Mesenchymal stem cell (in vitro differentiated cells and primary cell): ENCODE results near the gene PLCE1.

ENCODE experiments used
- DNase-seq: peaks from one replicate; pipeline ENCODE4 v3.0.0-alpha.2; 2013
- H2AFZ ChIP-seq: one replicate; pipeline ENCODE4 v1.6.1; 2013; ENCODE audit warnings: low read depth, mild to moderate bottlenecking, control low read depth, inconsistent platforms, low read length, moderate library complexity
- H2AK5ac ChIP-seq: 2 replicates; pipeline ENCODE4 v1.6.1; 2013; ENCODE audit warnings: low read length, moderate library complexity, mild to moderate bottlenecking, inconsistent platforms; ENCODE audit not compliant: severe bottlenecking
- H2BK120ac ChIP-seq: one replicate; pipeline ENCODE4 v1.6.1; 2013; ENCODE audit warnings: low read depth, mild to moderate bottlenecking, inconsistent platforms, low read length, moderate library complexity
- H2BK12ac ChIP-seq, 2 experiments: one replicate each; pipeline ENCODE4 v1.6.1; 2013; ENCODE audit warnings: inconsistent platforms in 2 of 2, low read length in 2 of 2, mild to moderate bottlenecking in 2 of 2, moderate library complexity in 2 of 2, control low read depth in 1 of 2
- H2BK15ac ChIP-seq: one replicate; pipeline ENCODE4 v1.6.1; 2013; ENCODE audit warnings: mild to moderate bottlenecking, low read depth, inconsistent platforms; ENCODE audit not compliant: poor library complexity, severe bottlenecking
- H2BK5ac ChIP-seq: 2 replicates; pipeline ENCODE4 v1.6.1; 2013; ENCODE audit warnings: low read depth, mild to moderate bottlenecking, low read length, control low read depth, inconsistent platforms; ENCODE audit not compliant: poor library complexity, severe bottlenecking
- H3K14ac ChIP-seq, 2 experiments: one replicate each; pipeline ENCODE4 v1.6.1; 2013; ENCODE audit warnings: inconsistent platforms in 2 of 2, low read length in 2 of 2, control low read depth in 1 of 2, mild to moderate bottlenecking in 1 of 2, moderate library complexity in 1 of 2
- H3K18ac ChIP-seq, 2 experiments: one replicate each; pipeline ENCODE4 v1.6.1; 2013; ENCODE audit warnings: inconsistent platforms in 2 of 2, low read length in 2 of 2, control low read depth in 1 of 2, low read depth in 1 of 2, mild to moderate bottlenecking in 1 of 2
- H3K23ac ChIP-seq, 2 experiments: one replicate each; pipeline ENCODE4 v1.6.1; 2013; ENCODE audit warnings: inconsistent platforms in 2 of 2, low read length in 2 of 2, mild to moderate bottlenecking in 2 of 2, moderate library complexity in 2 of 2, control low read depth in 1 of 2
- H3K27ac ChIP-seq: 2 replicates; pipeline ENCODE4 v1.5.1; 2013; ENCODE audit warnings: mild to moderate bottlenecking, moderate library complexity, low read length, control low read depth, inconsistent platforms; ENCODE audit not compliant: poor library complexity, severe bottlenecking
- H3K27me3 ChIP-seq, 2 experiments: 2 replicates each; pipeline versions ENCODE4 v1.6.1 to v1.7.0; 2013; ENCODE audit warnings: low read length in 2 of 2, mild to moderate bottlenecking in 2 of 2, moderate library complexity in 2 of 2, control low read depth in 1 of 2, inconsistent platforms in 1 of 2; ENCODE audit not compliant: control insufficient read depth in 1 of 2, insufficient read depth in 1 of 2
- H3K36me3 ChIP-seq, 2 experiments: 2 replicates each; pipeline versions ENCODE4 v1.6.1 to v1.7.0; 2013; ENCODE audit warnings: low read length in 2 of 2, control low read depth in 1 of 2, inconsistent platforms in 1 of 2, low read depth in 1 of 2, mild to moderate bottlenecking in 1 of 2; ENCODE audit not compliant: insufficient read depth in 2 of 2, control insufficient read depth in 1 of 2
- H3K4ac ChIP-seq, 2 experiments: one replicate each; pipeline ENCODE4 v1.6.1; 2013; ENCODE audit warnings: inconsistent platforms in 2 of 2, low read length in 2 of 2, mild to moderate bottlenecking in 2 of 2, moderate library complexity in 2 of 2, control low read depth in 1 of 2, low read depth in 1 of 2
- H3K4me1 ChIP-seq: 2 replicates; pipeline ENCODE4 v1.6.1; 2013; ENCODE audit warnings: low read depth, low read length, control low read depth; ENCODE audit not compliant: control insufficient read depth, insufficient read depth
- H3K4me2 ChIP-seq: 2 replicates; pipeline ENCODE4 v1.6.1; 2013; ENCODE audit warnings: low read length, mild to moderate bottlenecking, inconsistent platforms; ENCODE audit not compliant: poor library complexity, severe bottlenecking
- H3K4me3 ChIP-seq, 2 experiments: 2 replicates each; pipeline versions ENCODE4 v1.5.1 to v1.7.0; 2013; ENCODE audit warnings: low read length in 2 of 2, mild to moderate bottlenecking in 2 of 2, control low read depth in 1 of 2, low read depth in 1 of 2; ENCODE audit not compliant: insufficient read depth in 1 of 2
- H3K79me1 ChIP-seq: replicated peaks from 2 replicates; pipeline ENCODE4 v1.6.1; 2013; ENCODE audit warnings: mild to moderate bottlenecking, control low read depth, low read length, inconsistent platforms; ENCODE audit not compliant: poor library complexity, severe bottlenecking
- H3K9ac ChIP-seq: 2 replicates; pipeline ENCODE4 v1.7.0; 2013; ENCODE audit warnings: mild to moderate bottlenecking, low read length, moderate library complexity
- H3K9me3 ChIP-seq: 2 replicates; pipeline ENCODE4 v1.7.0; 2013; ENCODE audit warnings: mild to moderate bottlenecking, low read length; ENCODE audit not compliant: control insufficient read depth
- H4K8ac ChIP-seq: one replicate; pipeline ENCODE4 v1.6.1; 2013; ENCODE audit warnings: inconsistent platforms, mild to moderate bottlenecking, low read length, moderate library complexity
- H4K91ac ChIP-seq: one replicate; pipeline ENCODE4 v1.6.1; 2013; ENCODE audit warnings: mild to moderate bottlenecking, low read length, inconsistent platforms
- WGBS: methylation state at CpG from one replicate; pipeline ENCODE4 v1.1.7; 2013; ENCODE audit warnings: mixed read lengths; 5-methylcytosine and 5-hydroxymethylcytosine counted together

The PLCE1 gene

DNA sequence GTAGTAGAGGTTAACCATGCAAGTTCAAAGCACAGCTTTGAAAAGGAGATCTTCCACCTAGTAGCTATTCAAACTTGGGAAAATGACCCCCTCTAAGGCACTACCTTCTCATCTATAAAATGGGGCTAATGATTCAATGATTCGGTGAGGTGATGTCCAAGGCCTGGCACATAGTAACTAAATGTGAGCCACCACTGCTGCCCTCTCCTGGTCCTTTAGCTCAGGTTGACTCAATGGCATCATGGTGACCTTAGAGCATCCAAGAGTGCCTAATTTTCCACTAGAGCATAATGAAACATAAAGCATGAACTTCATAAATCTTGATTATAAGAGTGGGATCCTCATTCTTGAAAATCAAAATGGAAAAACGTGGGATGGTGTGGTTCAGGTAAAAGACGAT is 16.3 kb upstream of the PLCE1 start:
- Histone ChIP-seq H2AFZ (no peak overlapping the region), H3K27me3 (peaks cover 0 to 4% of the 10 kb centered on the region in 2 experiments), H3K4me3 (no peak overlapping the region), H3K4me1 (no peaks in the 10 kb centered on the region), H2AK5ac (no peak overlapping the region), H3K36me3 (no peaks in the 10 kb centered on the region), H3K9ac (no peak overlapping the region), H3K18ac (no peak overlapping the region), H2BK120ac (no peak overlapping the region), H3K79me1 (no peaks in the 10 kb centered on the region), H4K91ac (no peak overlapping the region), H3K23ac (no peak overlapping the region), H2BK15ac (no peak overlapping the region), H3K9me3 (no peaks in the 10 kb centered on the region), H3K14ac (no peak overlapping the region), H4K8ac (no peak overlapping the region), H3K4ac (no peak overlapping the region), H3K4me2 (no peak overlapping the region), H2BK12ac (no peak overlapping the region), H3K27ac (no peak overlapping the region), H2BK5ac (no peak overlapping the region)
- no peak for DNase-seq
- WGBS: 70% methylated on average over 3 of the region's 3 CpGs

DNA sequence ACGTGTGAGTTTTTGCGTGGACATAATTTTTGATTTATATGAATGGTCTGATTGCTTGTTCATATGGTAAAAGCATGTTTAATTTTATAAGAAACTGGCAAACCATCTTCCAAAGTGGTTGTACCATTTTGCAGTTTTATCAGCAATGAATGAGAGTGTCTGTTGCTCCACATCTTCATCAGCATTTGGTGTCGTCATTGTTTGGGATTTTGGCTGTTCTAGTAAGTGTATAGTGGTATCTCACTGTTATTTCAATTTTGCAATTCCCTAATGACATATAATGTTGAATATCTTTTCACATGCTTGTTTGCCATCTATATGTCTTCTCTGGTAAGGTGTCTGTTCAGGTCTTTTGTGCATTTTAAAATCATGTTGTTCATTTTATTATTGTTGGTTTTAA is 13.2 kb upstream of the PLCE1 start:
- 94% methylated on average over 3 of the region's 3 CpGs for WGBS
- no peak overlapping the region for H3K4me2 ChIP-seq
- no peaks in the 10 kb centered on the region for H3K36me3 ChIP-seq
- no peak overlapping the region for H3K4me3 ChIP-seq
- H2BK15ac ChIP-seq: no peak overlapping the region
- H2BK120ac ChIP-seq: no peak overlapping the region
- H2BK12ac ChIP-seq: no peak overlapping the region
- no peak overlapping the region for H3K14ac ChIP-seq
- no peak overlapping the region for H3K4ac ChIP-seq
- DNase-seq: no peak
- H3K9me3 ChIP-seq: no peaks in the 10 kb centered on the region
- H3K9ac ChIP-seq: no peak overlapping the region
- no peak overlapping the region for H2AK5ac ChIP-seq
- no peak overlapping the region for H2BK5ac ChIP-seq
- H3K23ac ChIP-seq: no peak overlapping the region
- no peak overlapping the region for H3K27ac ChIP-seq
- H3K4me1 ChIP-seq: no peaks in the 10 kb centered on the region
- no peak overlapping the region for H2AFZ ChIP-seq
- H3K18ac ChIP-seq: no peak overlapping the region
- H4K8ac ChIP-seq: no peak overlapping the region
- H4K91ac ChIP-seq: no peak overlapping the region
- peaks cover 0 to 4% of the 10 kb centered on the region in 2 experiments for H3K27me3 ChIP-seq
- no peaks in the 10 kb centered on the region for H3K79me1 ChIP-seq

DNA sequence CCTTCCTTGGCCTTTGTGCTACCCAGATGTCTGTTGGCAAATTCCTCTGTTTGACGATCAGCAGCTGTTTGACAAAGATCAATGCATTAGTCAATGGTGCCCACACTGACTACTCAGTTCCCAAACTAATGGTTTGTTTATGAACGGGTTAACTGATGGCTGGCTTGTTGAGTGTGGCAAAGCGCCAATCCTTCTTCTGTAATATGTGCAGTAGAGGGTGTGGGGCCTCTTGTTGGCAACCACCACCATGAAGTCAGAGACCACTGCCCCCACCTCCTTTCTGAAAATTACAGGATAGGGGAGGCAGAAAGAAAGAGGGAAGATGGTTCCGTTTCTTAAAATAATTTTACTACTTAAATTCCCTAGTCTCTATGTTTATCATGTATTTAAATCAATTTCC is 2.6 kb upstream of the PLCE1 start:
- H2AK5ac ChIP-seq: peak overlapping the region; percentile 18
- no peak overlapping the region for H3K4me3 ChIP-seq
- H3K18ac ChIP-seq: no peak overlapping the region
- H3K4me2 ChIP-seq: no peak overlapping the region
- H3K23ac ChIP-seq: no peak overlapping the region
- 42% methylated on average over 3 of the region's 4 CpGs for WGBS
- H3K14ac ChIP-seq: no peak overlapping the region
- H2BK15ac ChIP-seq: no peak overlapping the region
- peak overlapping the region; percentile 36 for H2AFZ ChIP-seq
- peaks cover 0 to 11% of the 10 kb centered on the region in 2 experiments for H3K27me3 ChIP-seq
- no peak overlapping the region for H2BK12ac ChIP-seq
- H4K8ac ChIP-seq: no peak overlapping the region
- H4K91ac ChIP-seq: no peak overlapping the region
- no peak overlapping the region for H2BK5ac ChIP-seq
- peak; percentile 29 for DNase-seq
- no peak overlapping the region for H3K27ac ChIP-seq
- no peak overlapping the region for H3K9ac ChIP-seq
- peaks cover 17% of the 10 kb centered on the region for H3K4me1 ChIP-seq
- H3K4ac ChIP-seq: no peak overlapping the region
- H3K79me1 ChIP-seq: peaks cover 4% of the 10 kb centered on the region
- H3K36me3 ChIP-seq: no peaks in the 10 kb centered on the region
- H3K9me3 ChIP-seq: no peaks in the 10 kb centered on the region
- H2BK120ac ChIP-seq: no peak overlapping the region

DNA sequence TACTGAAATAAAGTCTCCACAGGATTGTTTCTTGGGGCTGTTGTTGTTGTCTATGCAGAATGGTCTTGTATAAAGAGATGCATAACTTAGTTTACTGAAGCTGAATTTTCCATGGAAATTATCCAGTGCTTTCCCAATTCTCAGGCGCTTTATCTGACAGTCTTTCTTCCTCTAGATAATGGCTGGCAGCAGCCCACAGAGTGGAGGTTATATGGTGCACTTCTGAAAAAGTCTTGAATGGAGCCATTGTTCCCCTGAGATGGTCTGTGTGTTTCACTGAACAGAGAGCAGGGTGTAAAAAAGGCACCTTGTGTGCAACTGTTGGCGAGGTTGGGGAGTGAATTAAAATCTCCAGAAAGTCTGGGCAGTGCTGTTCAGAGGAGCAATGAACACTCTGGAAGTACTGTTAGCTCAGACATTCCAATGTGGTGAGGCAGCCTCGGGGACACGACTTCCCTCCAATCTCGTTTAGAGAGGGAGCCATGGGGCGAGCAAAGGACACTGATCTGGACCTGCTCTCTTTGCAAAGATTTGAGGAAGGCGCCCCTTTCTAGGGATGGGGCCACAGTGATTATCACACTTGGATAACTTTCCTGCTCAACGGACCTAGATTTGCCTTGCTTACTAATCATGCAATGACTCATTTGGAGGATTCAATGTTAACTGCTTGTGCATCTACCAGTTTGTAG is 2.0 kb upstream of the PLCE1 start:
- no peak overlapping the region for H2BK5ac ChIP-seq
- H3K27ac ChIP-seq: peak overlapping the region; percentile 82
- peak overlapping the region; percentile 60 for H3K4me2 ChIP-seq
- H3K9me3 ChIP-seq: no peaks in the 10 kb centered on the region
- H3K4ac ChIP-seq: no peak overlapping the region
- peaks cover 17% of the 10 kb centered on the region for H3K4me1 ChIP-seq
- no peak overlapping the region for H4K8ac ChIP-seq
- H3K18ac ChIP-seq: peak overlapping the region in 1 of 2 experiments; percentile 23
- DNase-seq: peak; percentile 83
- no peak overlapping the region for H4K91ac ChIP-seq
- H3K14ac ChIP-seq: no peak overlapping the region
- H3K4me3 ChIP-seq: peak overlapping the region in 1 of 2 experiments; percentile 71
- H2BK12ac ChIP-seq: no peak overlapping the region
- H2AK5ac ChIP-seq: no peak overlapping the region
- H2AFZ ChIP-seq: no peak overlapping the region
- H2BK15ac ChIP-seq: no peak overlapping the region
- H3K23ac ChIP-seq: no peak overlapping the region
- 10% methylated on average over 8 of the region's 8 CpGs for WGBS
- H2BK120ac ChIP-seq: no peak overlapping the region
- no peak overlapping the region for H3K9ac ChIP-seq
- peaks cover 6% of the 10 kb centered on the region for H3K79me1 ChIP-seq
- H3K36me3 ChIP-seq: no peaks in the 10 kb centered on the region
- peaks cover 0 to 11% of the 10 kb centered on the region in 2 experiments for H3K27me3 ChIP-seq
